Neural cell (in vitro differentiated cells): Measurements from ENCODE around the gene IKZF1.

Experiments used
- EP300 ChIP-seq: fragments of 450-650 bp; conservative IDR thresholded peaks from 2 replicates; pipeline ENCODE4 v1.6.1; 2014; ENCODE audit warnings: antibody characterized with exemption, mild to moderate bottlenecking, moderate library complexity; ENCODE audit not compliant: poor library complexity, severe bottlenecking
- POLR2AphosphoS5 ChIP-seq: IDR thresholded peaks from 2 replicates; pipeline ENCODE4 v1.6.1; 2012
- TF ChIP-seq, protein P1 (sequence below): fragments of 450-650 bp; IDR thresholded peaks from 2 replicates; pipeline ENCODE4 v1.5.1; 2014; ENCODE audit warnings: antibody characterized with exemption, mild to moderate bottlenecking, moderate library complexity; ENCODE audit not compliant: poor library complexity, severe bottlenecking

DNA sequence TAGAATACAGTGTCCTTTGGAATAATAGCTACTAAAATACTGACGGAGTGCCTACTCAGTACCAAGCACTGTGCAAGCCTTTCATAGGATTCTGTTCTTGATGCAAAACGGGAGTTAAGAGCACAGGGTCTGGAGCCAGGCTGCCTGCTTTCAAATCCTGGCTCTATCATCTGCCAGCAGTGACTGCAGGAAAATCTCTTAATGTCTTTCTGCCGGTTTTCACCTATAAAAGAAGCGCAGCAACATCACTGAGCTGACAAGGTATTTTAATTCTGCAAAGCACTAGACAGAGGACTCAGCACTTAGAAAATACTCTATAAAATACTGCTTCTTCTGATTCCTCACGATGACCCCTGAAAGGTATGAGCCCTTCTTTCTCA lies 145.0 kb downstream of the IKZF1 start:
- TF ChIP-seq EP300, result no peak
- TF ChIP-seq POLR2AphosphoS5, result no peak
- TF ChIP-seq, protein P1, sequence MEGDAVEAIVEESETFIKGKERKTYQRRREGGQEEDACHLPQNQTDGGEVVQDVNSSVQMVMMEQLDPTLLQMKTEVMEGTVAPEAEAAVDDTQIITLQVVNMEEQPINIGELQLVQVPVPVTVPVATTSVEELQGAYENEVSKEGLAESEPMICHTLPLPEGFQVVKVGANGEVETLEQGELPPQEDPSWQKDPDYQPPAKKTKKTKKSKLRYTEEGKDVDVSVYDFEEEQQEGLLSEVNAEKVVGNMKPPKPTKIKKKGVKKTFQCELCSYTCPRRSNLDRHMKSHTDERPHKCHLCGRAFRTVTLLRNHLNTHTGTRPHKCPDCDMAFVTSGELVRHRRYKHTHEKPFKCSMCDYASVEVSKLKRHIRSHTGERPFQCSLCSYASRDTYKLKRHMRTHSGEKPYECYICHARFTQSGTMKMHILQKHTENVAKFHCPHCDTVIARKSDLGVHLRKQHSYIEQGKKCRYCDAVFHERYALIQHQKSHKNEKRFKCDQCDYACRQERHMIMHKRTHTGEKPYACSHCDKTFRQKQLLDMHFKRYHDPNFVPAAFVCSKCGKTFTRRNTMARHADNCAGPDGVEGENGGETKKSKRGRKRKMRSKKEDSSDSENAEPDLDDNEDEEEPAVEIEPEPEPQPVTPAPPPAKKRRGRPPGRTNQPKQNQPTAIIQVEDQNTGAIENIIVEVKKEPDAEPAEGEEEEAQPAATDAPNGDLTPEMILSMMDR, result no peak
